Measurements from ENCODE around the gene FAM163A. TPM values are rescaled to one million over a fixed set of nuclear protein-coding genes. Genes with fewer than 3 reads are reported as not detected.

The FAM163A gene
- total RNA-seq, 1 donor from 2014 or later, result not detected

DNA sequence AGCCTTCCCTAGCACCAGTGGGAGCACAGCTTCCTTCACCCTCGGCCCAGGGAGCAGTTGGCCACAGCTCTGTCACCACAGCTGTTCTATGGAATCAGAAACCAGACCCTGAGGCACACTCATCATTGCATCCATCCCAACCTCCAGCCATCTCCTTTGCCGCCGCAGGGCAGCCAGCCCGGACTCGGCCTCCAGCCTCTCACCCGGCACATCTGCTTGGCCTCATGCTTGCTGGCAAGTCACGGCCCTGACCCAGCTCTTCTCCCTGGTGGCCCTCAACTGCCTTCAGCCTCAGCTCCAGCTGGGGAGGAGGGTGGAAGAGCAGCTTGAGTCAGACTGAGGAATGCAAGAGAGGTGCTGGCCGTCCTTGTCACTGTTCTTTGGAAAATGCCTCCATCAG lies 74.7 kb downstream of the FAM163A start:
- DNase-seq (ENCODE audit: low read depth), result no peak
- TF ChIP-seq, protein P1, sequence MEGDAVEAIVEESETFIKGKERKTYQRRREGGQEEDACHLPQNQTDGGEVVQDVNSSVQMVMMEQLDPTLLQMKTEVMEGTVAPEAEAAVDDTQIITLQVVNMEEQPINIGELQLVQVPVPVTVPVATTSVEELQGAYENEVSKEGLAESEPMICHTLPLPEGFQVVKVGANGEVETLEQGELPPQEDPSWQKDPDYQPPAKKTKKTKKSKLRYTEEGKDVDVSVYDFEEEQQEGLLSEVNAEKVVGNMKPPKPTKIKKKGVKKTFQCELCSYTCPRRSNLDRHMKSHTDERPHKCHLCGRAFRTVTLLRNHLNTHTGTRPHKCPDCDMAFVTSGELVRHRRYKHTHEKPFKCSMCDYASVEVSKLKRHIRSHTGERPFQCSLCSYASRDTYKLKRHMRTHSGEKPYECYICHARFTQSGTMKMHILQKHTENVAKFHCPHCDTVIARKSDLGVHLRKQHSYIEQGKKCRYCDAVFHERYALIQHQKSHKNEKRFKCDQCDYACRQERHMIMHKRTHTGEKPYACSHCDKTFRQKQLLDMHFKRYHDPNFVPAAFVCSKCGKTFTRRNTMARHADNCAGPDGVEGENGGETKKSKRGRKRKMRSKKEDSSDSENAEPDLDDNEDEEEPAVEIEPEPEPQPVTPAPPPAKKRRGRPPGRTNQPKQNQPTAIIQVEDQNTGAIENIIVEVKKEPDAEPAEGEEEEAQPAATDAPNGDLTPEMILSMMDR (conservative IDR thresholded peaks at IDR 0.05; ENCODE audit: low read depth, low read length), result no peak
- H3K4me3 ChIP-seq (ENCODE audit: low read depth, low read length), result no peak overlapping the region

DNA sequence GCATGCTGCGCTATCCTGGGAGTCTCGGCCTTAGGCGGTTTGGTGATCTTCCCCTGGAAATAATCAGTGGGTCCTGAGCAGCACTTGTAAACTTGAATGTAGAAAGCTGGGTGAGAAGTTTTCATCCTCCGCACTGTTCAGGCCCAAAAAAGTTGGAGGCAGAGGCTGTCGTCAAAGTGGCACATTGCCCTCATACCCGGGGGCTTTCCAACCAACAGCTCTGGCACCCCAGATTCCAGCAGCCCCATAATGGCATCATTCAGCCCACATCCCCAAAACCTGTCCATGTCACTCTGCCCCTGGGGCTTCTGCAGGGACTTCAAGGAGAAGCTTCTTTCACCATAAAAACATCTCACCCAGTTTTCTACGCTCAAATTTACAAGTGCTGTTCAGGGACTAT lies 75.2 kb downstream of the FAM163A start:
- TF ChIP-seq, protein P1 (conservative IDR thresholded peaks at IDR 0.05; ENCODE audit: low read depth, low read length), result no peak
- no peak for DNase-seq (ENCODE audit: low read depth)
- no peak overlapping the region for H3K4me3 ChIP-seq (ENCODE audit: low read depth, low read length)

DNA sequence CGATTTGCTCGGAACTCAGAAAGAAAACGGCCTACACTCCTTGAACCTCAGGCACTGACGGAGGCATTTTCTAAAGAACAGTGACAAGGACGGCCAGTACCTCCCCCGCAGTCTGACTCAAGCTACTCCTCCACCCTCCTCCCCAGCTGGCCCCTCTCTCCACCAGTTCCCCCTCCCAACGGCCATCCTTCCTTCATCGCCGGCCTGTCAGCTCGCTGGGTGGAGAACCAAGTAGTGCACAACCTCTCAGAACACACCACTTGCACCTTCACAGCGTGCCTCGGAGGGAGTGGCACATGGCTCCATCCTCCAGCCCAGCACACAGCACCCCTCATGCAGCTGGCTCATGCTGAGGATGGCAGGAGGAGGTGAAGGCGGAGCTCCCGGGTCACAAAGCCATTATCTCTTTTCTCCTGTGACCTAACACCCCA lies 75.7 kb downstream of the FAM163A start:
- H3K4me3 ChIP-seq (ENCODE audit: low read depth, low read length), result no peak overlapping the region
- TF ChIP-seq, protein P1 (conservative IDR thresholded peaks at IDR 0.05; ENCODE audit: low read depth, low read length), result no peak
- no peak for DNase-seq (ENCODE audit: low read depth)

DNA sequence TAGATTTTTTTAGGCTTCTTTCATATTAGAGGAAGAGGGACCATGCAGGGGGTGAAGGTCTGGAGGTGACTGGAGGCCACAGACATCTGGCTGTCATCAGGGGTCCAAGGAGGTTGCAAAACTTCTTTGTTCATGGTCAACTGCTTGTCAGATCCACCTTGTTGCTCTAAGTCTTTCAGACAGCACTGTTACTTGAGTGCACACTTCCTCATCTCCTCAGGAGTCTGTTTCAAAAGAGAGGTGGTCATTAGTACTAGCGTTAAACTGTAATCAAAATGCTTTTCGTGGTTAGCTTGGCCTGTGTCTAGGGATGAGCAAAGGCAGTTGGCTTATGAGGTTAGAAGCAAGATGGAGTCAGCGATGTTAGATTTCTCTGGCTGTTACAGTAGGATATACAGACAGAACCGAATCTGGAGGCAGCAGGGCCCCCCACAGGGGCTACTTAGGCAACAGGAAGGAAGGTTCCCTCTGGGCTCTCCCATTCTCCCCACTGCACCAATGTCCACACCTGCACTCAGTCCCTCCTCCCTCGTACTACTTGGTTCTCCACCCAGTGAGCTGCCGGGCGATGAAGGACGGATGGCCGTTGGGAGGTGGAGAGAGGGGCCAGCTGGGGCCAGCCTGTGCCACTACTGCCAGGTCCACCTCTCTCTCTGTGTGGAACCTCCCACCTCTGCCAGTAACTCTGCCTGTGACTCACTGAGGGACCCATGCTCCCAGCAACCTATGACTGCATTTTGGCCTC lies 77.3 kb downstream of the FAM163A start:
- no peak for DNase-seq (ENCODE audit: low read depth)
- TF ChIP-seq, protein P1 (conservative IDR thresholded peaks at IDR 0.05; ENCODE audit: low read depth, low read length), result no peak
- no peak overlapping the region for H3K4me3 ChIP-seq (ENCODE audit: low read depth, low read length)

DNA sequence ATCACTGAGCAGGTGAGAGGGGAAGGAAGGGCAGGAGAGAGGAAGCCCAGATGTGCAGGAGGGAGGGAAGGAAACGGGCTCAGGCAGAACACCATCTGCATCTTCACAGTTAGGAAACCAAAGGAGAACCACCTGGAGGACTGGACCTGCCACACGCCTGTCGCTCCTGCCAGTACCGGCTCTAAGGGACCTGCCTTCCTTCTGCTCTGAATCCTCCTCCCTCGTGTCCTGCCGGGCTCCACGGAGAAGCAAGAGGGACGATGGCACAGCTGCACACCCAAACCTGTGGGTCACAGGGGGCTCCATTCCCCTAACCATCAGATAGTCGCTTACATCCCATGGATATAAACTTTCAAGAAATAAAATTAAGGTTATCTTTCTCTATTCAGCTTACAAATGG lies 78.4 kb downstream of the FAM163A start:
- DNase-seq (ENCODE audit: low read depth), result no peak
- no peak overlapping the region for H3K4me3 ChIP-seq (ENCODE audit: low read depth, low read length)
- TF ChIP-seq, protein P1 (conservative IDR thresholded peaks at IDR 0.05; ENCODE audit: low read depth, low read length), result no peak

DNA sequence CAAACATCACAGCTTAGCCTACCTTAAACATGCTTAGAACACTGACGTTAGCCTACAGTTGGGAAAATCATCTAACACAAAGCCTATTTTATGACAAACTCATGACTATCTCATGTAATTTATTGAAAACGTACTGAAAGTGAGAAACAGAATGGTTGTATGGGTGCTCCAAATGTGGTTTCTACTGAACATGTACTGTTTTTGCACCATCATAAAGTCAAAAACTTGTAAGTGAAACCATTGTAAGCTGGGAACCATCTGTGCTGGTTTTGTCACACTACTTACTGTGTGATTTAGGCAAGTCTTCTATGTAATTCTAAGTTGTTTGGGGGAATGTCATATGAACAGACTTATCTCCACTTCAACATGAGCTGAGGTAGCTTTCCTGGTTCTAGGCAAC lies 79.0 kb downstream of the FAM163A start:
- no peak overlapping the region for H3K4me3 ChIP-seq (ENCODE audit: low read depth, low read length)
- no peak for DNase-seq (ENCODE audit: low read depth)
- TF ChIP-seq, protein P1 (conservative IDR thresholded peaks at IDR 0.05; ENCODE audit: low read depth, low read length), result no peak

DNA sequence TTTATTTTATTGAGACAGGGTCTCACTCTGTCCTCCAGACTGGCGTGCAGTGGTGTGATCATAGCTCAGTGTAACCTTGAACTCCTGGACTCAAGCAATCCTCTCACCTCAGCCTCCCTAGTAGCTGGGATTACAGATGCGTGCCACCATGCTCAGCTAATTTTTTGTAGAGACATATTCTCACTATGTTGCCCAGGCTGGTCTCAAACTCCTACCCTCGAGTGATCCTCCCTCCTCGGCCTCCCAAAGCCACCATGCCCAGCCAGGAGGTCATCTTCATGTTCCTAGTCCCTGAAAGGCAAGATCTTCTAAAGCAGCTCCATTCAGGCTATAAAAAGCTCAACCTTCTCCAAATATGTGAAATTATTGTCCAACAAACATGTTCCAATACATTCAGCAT lies 80.6 kb downstream of the FAM163A start:
- TF ChIP-seq, protein P1 (conservative IDR thresholded peaks at IDR 0.05; ENCODE audit: low read depth, low read length), result no peak
- no peak overlapping the region for H3K4me3 ChIP-seq (ENCODE audit: low read depth, low read length)
- DNase-seq (ENCODE audit: low read depth), result no peak
